Coronary artery (tissue), 2 donors: ENCODE data around the gene SYNJ2.

Experiments used
- DNase-seq: peaks from one replicate; pipeline ENCODE4 v3.0.0-alpha.2; 2017; ENCODE audit warnings: low spot score
- H3K27ac ChIP-seq, 2 donors: fragments of 200-600 bp; sonication (generic); one replicate each; pipeline ENCODE4 v1.5.1; 2016 to 2019
- H3K4me3 ChIP-seq: fragments of 200-600 bp; sonication (generic); 2 replicates; pipeline ENCODE4 v1.5.1; 2016; ENCODE audit warnings: mild to moderate bottlenecking, moderate library complexity
- CTCF ChIP-seq: fragments of 200-600 bp; sonication (generic); IDR thresholded peaks from one replicate; pipeline ENCODE4 v1.5.1; 2019; ENCODE audit warnings: antibody characterized with exemption

SYNJ2 gene

GRCh38 chr6:158121335-158121734 is 139.7 kb downstream of the SYNJ2 start:
- no peak for DNase-seq
- no peak for TF ChIP-seq CTCF
- Histone ChIP-seq H3K4me3 (no peak overlapping the region), H3K27ac (no peak overlapping the region)

- Histone ChIP-seq H3K27ac (no peak overlapping the region), H3K4me3 (no peak overlapping the region)
- no peak for TF ChIP-seq CTCF
- no peak for DNase-seq
Measured at GRCh38 chr6:158122048-158122447, 140.4 kb downstream of the SYNJ2 start.

- TF ChIP-seq CTCF = no peak
- no peak for DNase-seq
- Histone ChIP-seq H3K27ac (no peak overlapping the region), H3K4me3 (no peak overlapping the region)
Measured at GRCh38 chr6:158124288-158124687, 142.6 kb downstream of the SYNJ2 start.

GRCh38 chr6:158125271-158125670 is 143.6 kb downstream of the SYNJ2 start:
- DNase-seq = no peak
- Histone ChIP-seq H3K4me3 (no peak overlapping the region), H3K27ac (no peak overlapping the region)
- TF ChIP-seq CTCF = no peak

DNA sequence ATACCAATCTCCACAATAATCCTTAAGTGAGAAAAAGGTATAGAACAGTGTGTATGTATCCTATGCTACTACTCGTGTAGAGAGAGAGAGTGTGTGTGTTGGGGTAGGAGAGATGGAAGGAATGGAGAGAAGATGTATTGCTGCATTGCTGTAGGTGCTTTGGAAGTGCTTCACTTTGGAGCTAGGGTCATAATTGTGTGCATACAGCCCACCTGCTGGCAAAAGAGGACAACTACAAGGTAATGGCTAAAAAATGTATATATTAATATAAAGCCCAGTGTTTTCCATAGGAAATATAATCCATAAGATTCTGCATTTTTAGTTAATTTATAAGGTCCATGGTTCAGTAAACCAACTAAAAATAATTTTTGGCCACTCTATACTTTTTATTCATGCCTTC is 150.3 kb downstream of the SYNJ2 start:
- Histone ChIP-seq H3K4me3 (no peak overlapping the region), H3K27ac (no peak overlapping the region)
- DNase-seq = no peak
- TF ChIP-seq CTCF = no peak

DNA sequence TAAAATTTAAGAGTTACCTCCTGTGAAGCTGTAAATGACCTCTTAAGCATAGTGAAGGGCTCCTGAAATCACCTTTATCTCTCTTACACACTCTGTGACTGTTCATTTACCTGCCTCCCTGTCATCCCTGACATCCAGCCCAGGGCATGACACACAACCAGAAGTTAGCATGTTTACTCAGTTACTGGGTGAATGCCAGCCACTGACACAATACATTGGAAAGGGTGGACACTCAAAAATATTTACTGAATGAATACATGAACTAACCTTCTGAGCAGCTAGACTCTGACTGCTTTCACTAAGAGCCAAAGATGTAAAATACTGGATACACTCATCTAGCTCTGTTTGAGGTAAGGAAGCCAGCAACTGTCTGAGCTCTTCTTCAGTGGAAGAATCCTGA is 161.1 kb downstream of the SYNJ2 start:
- Histone ChIP-seq H3K4me3 (no peak overlapping the region), H3K27ac (no peak overlapping the region)
- no peak for TF ChIP-seq CTCF
- no peak for DNase-seq

DNA sequence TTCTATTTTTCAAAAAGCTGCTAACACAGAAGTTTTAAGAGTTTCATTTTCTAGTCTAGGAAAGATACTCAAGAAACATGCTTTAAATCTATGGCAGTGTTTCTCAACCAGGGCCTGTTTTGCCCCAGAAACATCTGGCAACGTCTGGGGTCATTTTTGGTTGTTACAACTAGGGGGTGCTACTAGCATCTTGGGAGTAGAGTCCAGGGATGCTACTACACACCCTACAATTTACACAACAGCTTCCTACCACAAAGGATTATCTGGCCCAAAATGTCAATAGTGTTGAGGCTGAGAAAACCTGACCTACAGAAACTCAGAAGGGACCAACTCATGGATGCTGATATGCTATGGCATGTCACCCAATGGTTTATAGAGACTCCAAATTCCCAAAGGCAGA is 162.0 kb downstream of the SYNJ2 start:
- no peak overlapping the region for H3K4me3 ChIP-seq
- no peak for DNase-seq
- no peak for TF ChIP-seq CTCF

More for the DNA sequence above, 162.0 kb downstream of the SYNJ2 start:
- no peak overlapping the region for H3K27ac ChIP-seq
